HepG2 (cell line): Measurements from ENCODE around the gene C4BPA. TPM values are rescaled to one million over a fixed set of nuclear protein-coding genes. Genes with fewer than 3 reads are reported as not detected.

Experiments used
- FOXA1 ChIP-seq, 2 experiments: fragments of 450-650 bp in 1 of 2; sonication (generic) in 1 of 2; formaldehyde crosslinking in 1 of 2; IDR thresholded peaks; 2 replicates each; pipeline versions ENCODE4 v1.4.0 to v1.6.1; 2016 to 2020; ENCODE audit warnings: missing genetic modification reagents in 1 of 2
- GLI4 ChIP-seq: sonication (generic); formaldehyde crosslinking; IDR thresholded peaks from 2 replicates; pipeline ENCODE4 v1.5.1; 2020; ENCODE audit warnings: missing genetic modification reagents, mild to moderate bottlenecking, moderate library complexity, borderline replicate concordance
- KLF15 ChIP-seq: sonication (generic); formaldehyde crosslinking; IDR thresholded peaks from 2 replicates; pipeline ENCODE4 v1.8.1; 2023; ENCODE audit warnings: borderline replicate concordance, mild to moderate bottlenecking, inconsistent platforms, missing genetic modification reagents, mixed read lengths
- MATR3 ChIP-seq: sonication (generic); formaldehyde crosslinking; IDR thresholded peaks from 2 replicates; pipeline ENCODE4 v1.4.0; 2020; ENCODE audit warnings: missing genetic modification reagents
- YEATS4 ChIP-seq: sonication (generic); formaldehyde crosslinking; IDR thresholded peaks from 2 replicates; pipeline ENCODE4 v1.4.0; 2020; ENCODE audit warnings: missing genetic modification reagents, borderline replicate concordance
- ZBTB20 ChIP-seq: sonication (generic); formaldehyde crosslinking; IDR thresholded peaks from 2 replicates; pipeline ENCODE4 v1.8.1; 2023; ENCODE audit warnings: missing genetic modification reagents, low read depth, mild to moderate bottlenecking, borderline replicate concordance
- ZKSCAN8 ChIP-seq: IDR thresholded peaks from 2 replicates; pipeline ENCODE4 v1.6.1; 2016; ENCODE audit warnings: borderline replicate concordance, missing genetic modification reagents, missing compliant biosample characterization
- ZNF34 ChIP-seq: sonication (generic); formaldehyde crosslinking; IDR thresholded peaks from 2 replicates; pipeline ENCODE4 v1.4.0; 2020; ENCODE audit warnings: mild to moderate bottlenecking, missing genetic modification reagents, borderline replicate concordance
- ZNF354B ChIP-seq: sonication (generic); formaldehyde crosslinking; IDR thresholded peaks from 2 replicates; pipeline ENCODE4 v1.8.0; 2022; ENCODE audit warnings: mild to moderate bottlenecking, missing genetic modification reagents
- ZNF652 ChIP-seq: IDR thresholded peaks from 2 replicates; pipeline ENCODE4 v1.6.1; 2016; ENCODE audit warnings: low read depth, borderline replicate concordance
- polyA plus RNA-seq, 8 experiments: library from polyadenylated mRNA; depleted of rRNA in 3 of 8; stranded (reverse) in 7 of 8; unstranded in 1 of 8; fragments of >200 nt; fragmentation: Illumina TruSeq in 4 of 8; extraction: Trizol in 4 of 8; gene quantifications; 2 replicates each; pipeline versions ENCODE4 v1.2.1 to v1.2.3, GENCODE V29; 2011 to 2016; ENCODE audit warnings: low read depth in 4 of 8, missing spikeins in 1 of 8, mixed read lengths in 1 of 8; ENCODE audit not compliant: insufficient read depth in 1 of 8
- total RNA-seq, 5 experiments: library from RNA; depleted of rRNA; stranded (reverse); fragments of >200 nt; fragmentation: Illumina TruSeq; extraction: Trizol; gene quantifications; 2 replicates each; pipeline ENCODE4 v1.2.3, GENCODE V29; 2016; ENCODE audit warnings: low read depth in 1 of 5
- TF ChIP-seq, protein P1 (sequence below): sonication (generic); formaldehyde crosslinking; IDR thresholded peaks from 2 replicates; pipeline ENCODE4 v1.5.0; 2020; ENCODE audit warnings: mild to moderate bottlenecking, missing genetic modification reagents, moderate library complexity
- TF ChIP-seq, protein P2 (sequence below): IDR thresholded peaks from 2 replicates; pipeline ENCODE4 v1.6.1; 2016
- TF ChIP-seq, protein P3 (sequence below): sonication (generic); formaldehyde crosslinking; conservative IDR thresholded peaks from 2 replicates; pipeline ENCODE4 v1.4.0; 2020; ENCODE audit warnings: missing genetic modification reagents
- TF ChIP-seq, protein P4 (sequence below): IDR thresholded peaks from 2 replicates; pipeline ENCODE4 v1.6.1; 2016; ENCODE audit warnings: mild to moderate bottlenecking
- TF ChIP-seq, protein P5 (sequence below): sonication (generic); formaldehyde crosslinking; IDR thresholded peaks from 2 replicates; pipeline ENCODE4 v1.4.0; 2020; ENCODE audit warnings: missing genetic modification reagents
- TF ChIP-seq, protein P6 (sequence below): sonication (generic); formaldehyde crosslinking; IDR thresholded peaks from 2 replicates; pipeline ENCODE4; 2020; ENCODE audit warnings: missing genetic modification reagents, mild to moderate bottlenecking, borderline replicate concordance

The C4BPA gene
- total and polyA plus RNA-seq, 2 of the 13 experiments (the other 11 are each of a cell fraction or from before 2014, with no cell fraction given) = 32.1 to 60.1 TPM

DNA sequence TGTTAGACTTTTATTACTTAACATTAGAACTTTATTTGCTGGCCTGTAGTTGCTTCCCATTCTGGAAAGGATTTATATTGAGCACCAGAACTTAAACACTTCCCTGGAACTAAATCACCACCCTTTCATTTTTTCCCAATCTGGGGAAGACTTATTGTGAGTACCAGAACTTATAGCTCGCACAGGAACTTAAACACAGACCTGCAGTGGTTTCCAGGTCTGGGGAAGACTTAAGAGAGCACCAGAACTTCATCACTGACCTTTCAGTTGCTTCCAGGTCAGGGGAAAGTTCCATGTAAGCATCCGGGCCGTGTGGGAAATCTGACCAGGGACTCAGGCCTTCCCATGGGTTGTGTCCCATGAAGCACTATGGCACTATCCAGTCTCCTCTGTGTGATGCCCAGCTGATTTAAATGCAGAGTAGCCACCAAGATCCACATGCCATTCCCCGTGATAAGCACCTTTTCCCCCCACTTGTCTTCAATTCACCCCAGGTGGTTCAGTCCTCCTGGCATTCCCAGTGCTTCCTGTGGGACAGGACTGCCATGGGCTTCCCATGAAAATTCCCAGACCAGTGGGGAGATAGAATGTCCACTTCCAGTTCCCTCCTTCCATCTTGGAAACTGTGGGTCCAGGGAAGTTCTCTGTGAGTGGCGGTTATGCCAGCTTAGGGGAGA is 48.9 kb downstream of the C4BPA start (continued):
- TF ChIP-seq, protein P1, sequence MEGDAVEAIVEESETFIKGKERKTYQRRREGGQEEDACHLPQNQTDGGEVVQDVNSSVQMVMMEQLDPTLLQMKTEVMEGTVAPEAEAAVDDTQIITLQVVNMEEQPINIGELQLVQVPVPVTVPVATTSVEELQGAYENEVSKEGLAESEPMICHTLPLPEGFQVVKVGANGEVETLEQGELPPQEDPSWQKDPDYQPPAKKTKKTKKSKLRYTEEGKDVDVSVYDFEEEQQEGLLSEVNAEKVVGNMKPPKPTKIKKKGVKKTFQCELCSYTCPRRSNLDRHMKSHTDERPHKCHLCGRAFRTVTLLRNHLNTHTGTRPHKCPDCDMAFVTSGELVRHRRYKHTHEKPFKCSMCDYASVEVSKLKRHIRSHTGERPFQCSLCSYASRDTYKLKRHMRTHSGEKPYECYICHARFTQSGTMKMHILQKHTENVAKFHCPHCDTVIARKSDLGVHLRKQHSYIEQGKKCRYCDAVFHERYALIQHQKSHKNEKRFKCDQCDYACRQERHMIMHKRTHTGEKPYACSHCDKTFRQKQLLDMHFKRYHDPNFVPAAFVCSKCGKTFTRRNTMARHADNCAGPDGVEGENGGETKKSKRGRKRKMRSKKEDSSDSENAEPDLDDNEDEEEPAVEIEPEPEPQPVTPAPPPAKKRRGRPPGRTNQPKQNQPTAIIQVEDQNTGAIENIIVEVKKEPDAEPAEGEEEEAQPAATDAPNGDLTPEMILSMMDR (CRISPR knock-in tag) = no peak
- TF ChIP-seq GLI4 (CRISPR knock-in tag) (0 out of 2 replicates have a peak, but pooled peaks have one; percentile 40), ZNF354B (CRISPR knock-in tag) (no peak), ZBTB20 (peak; percentile 61; the same call in 1 of the 2 replicates), ZNF34 (CRISPR knock-in tag) (no peak), FOXA1 (IDR thresholded peaks at IDR 0.05) (no peak), FOXA1 (CRISPR knock-in tag; IDR thresholded peaks at IDR 0.05) (no peak), YEATS4 (CRISPR knock-in tag) (peak; percentile 5; the same call in 1 of the 2 replicates), ZNF652 (CRISPR knock-in tag) (no peak), KLF15 (CRISPR knock-in tag) (no peak), MATR3 (CRISPR knock-in tag) (no peak), ZKSCAN8 (CRISPR knock-in tag) (peak; percentile 44; the same call in 1 of the 2 replicates)
- TF ChIP-seq, protein P2, sequence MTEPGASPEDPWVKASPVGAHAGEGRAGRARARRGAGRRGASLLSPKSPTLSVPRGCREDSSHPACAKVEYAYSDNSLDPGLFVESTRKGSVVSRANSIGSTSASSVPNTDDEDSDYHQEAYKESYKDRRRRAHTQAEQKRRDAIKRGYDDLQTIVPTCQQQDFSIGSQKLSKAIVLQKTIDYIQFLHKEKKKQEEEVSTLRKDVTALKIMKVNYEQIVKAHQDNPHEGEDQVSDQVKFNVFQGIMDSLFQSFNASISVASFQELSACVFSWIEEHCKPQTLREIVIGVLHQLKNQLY (CRISPR knock-in tag) = peak; percentile 30; the same call in 1 of the 2 replicates
- TF ChIP-seq, protein P3, sequence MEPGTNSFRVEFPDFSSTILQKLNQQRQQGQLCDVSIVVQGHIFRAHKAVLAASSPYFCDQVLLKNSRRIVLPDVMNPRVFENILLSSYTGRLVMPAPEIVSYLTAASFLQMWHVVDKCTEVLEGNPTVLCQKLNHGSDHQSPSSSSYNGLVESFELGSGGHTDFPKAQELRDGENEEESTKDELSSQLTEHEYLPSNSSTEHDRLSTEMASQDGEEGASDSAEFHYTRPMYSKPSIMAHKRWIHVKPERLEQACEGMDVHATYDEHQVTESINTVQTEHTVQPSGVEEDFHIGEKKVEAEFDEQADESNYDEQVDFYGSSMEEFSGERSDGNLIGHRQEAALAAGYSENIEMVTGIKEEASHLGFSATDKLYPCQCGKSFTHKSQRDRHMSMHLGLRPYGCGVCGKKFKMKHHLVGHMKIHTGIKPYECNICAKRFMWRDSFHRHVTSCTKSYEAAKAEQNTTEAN (CRISPR knock-in tag) = no peak
- TF ChIP-seq, protein P4, sequence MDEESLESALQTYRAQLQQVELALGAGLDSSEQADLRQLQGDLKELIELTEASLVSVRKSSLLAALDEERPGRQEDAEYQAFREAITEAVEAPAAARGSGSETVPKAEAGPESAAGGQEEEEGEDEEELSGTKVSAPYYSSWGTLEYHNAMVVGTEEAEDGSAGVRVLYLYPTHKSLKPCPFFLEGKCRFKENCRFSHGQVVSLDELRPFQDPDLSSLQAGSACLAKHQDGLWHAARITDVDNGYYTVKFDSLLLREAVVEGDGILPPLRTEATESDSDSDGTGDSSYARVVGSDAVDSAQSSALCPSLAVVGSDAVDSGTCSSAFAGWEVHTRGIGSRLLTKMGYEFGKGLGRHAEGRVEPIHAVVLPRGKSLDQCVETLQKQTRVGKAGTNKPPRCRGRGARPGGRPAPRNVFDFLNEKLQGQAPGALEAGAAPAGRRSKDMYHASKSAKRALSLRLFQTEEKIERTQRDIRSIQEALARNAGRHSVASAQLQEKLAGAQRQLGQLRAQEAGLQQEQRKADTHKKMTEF (CRISPR knock-in tag) = peak; percentile 79; the same call in 1 of the 2 replicates
- TF ChIP-seq, protein P5, sequence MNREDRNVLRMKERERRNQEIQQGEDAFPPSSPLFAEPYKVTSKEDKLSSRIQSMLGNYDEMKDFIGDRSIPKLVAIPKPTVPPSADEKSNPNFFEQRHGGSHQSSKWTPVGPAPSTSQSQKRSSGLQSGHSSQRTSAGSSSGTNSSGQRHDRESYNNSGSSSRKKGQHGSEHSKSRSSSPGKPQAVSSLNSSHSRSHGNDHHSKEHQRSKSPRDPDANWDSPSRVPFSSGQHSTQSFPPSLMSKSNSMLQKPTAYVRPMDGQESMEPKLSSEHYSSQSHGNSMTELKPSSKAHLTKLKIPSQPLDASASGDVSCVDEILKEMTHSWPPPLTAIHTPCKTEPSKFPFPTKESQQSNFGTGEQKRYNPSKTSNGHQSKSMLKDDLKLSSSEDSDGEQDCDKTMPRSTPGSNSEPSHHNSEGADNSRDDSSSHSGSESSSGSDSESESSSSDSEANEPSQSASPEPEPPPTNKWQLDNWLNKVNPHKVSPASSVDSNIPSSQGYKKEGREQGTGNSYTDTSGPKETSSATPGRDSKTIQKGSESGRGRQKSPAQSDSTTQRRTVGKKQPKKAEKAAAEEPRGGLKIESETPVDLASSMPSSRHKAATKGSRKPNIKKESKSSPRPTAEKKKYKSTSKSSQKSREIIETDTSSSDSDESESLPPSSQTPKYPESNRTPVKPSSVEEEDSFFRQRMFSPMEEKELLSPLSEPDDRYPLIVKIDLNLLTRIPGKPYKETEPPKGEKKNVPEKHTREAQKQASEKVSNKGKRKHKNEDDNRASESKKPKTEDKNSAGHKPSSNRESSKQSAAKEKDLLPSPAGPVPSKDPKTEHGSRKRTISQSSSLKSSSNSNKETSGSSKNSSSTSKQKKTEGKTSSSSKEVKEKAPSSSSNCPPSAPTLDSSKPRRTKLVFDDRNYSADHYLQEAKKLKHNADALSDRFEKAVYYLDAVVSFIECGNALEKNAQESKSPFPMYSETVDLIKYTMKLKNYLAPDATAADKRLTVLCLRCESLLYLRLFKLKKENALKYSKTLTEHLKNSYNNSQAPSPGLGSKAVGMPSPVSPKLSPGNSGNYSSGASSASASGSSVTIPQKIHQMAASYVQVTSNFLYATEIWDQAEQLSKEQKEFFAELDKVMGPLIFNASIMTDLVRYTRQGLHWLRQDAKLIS (CRISPR knock-in tag) = no peak
- TF ChIP-seq, protein P6, sequence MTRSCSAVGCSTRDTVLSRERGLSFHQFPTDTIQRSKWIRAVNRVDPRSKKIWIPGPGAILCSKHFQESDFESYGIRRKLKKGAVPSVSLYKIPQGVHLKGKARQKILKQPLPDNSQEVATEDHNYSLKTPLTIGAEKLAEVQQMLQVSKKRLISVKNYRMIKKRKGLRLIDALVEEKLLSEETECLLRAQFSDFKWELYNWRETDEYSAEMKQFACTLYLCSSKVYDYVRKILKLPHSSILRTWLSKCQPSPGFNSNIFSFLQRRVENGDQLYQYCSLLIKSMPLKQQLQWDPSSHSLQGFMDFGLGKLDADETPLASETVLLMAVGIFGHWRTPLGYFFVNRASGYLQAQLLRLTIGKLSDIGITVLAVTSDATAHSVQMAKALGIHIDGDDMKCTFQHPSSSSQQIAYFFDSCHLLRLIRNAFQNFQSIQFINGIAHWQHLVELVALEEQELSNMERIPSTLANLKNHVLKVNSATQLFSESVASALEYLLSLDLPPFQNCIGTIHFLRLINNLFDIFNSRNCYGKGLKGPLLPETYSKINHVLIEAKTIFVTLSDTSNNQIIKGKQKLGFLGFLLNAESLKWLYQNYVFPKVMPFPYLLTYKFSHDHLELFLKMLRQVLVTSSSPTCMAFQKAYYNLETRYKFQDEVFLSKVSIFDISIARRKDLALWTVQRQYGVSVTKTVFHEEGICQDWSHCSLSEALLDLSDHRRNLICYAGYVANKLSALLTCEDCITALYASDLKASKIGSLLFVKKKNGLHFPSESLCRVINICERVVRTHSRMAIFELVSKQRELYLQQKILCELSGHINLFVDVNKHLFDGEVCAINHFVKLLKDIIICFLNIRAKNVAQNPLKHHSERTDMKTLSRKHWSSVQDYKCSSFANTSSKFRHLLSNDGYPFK = peak; percentile 71; the same call in 1 of the 2 replicates
